OCI-LY3 (cell line): ENCODE measurements around the gene TEX35.

Experiments
- CTCF ChIP-seq: fragments of 200-600, 300-600 bp; sonication (generic); IDR thresholded peaks from 2 replicates; pipeline ENCODE4 v1.5.1; 2014; ENCODE audit warnings: antibody characterized with exemption, low read length, low read depth
- EZH2phosphoT487 ChIP-seq: fragments of 200-600 bp; shearing (Covaris generic); IDR thresholded peaks from 2 replicates; pipeline ENCODE4 v1.6.1; 2018; ENCODE audit warnings: antibody characterized with exemption, mixed run types, low read depth

- TF ChIP-seq CTCF: peak; percentile 94
- TF ChIP-seq EZH2phosphoT487: no peak
Observed at GRCh38 chr1:178501705-178502329, 11.1 kb upstream of the TEX35 start.
